Activated CD8-positive, alpha-beta memory T cell treated with anti-CD3 and anti-CD28 coated beads for 24 hours (primary cell): Measurements from ENCODE around the gene RPL13.
"Not testable (repeated sequence)": the region's sequence is repeated elsewhere in the genome, so short reads cannot be mapped to it uniquely, and the experiment has no call there.

Experiments used
- DNase-seq: peaks from one replicate; pipeline ENCODE4 v3.0.0-alpha.2; 2020

Gene RPL13

DNA sequence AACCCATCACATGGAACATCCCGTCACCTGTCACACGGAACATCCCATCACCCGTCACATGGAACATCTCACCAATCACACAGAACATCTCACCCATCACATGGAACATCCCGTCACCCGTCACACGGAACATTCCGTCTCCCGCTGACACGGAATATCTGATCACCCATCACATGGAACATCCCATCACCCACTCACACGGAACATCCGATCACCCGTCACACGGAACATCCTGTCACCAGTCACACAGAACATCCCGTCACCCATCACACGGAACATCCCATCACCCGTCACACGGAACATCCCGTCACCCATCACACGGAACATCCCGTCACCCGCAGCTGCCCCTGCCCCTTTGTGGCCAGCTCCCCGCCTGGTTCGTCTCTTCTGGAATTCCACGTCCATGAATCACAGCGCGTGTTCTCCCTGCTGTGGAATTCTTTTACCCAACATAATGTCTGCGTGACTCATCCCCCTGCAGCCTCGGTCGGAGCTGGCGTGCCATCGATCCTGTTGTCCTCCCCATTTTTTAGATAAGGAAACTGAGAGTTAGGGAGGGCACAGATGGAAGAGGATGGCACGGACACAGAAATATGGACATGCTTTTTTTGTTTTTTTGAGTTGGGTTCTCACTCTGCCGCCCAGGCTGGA lies 20.7 kb downstream of the RPL13 start:
- DNase-seq, result no peak

DNA sequence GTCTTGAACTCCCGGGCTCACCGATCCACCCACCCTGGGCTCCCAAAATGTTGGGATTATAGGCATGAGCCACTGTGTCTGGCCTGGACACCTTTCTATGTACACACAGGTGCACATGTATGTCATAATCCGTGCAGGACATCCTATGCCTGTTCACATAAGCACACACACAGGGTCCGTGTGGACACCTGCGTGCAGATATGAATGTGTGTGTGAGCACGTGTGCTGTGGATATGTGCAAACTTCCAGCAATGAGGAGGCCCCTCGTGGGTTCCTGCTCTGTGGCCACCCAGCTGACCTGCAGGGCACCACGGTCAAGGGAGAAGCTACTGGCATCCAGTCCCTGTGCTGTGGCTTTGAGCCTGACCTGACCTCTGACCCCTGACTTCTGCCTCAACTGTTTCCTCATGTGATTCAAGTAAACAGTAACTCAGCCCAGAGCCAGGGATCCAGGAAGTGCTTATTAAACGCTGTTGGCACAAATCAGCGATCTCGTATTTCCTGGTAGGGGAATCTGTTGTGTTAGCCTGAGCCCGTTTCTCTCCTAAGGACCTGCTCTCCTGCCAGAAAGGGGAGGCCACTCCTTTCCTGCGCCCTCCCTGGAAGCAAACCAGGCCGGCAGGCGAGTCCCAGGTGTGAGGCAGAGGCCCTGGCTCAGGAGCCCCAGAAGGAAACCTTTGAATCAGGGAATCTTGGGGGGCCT lies 21.5 kb downstream of the RPL13 start:
- DNase-seq, result no peak

DNA sequence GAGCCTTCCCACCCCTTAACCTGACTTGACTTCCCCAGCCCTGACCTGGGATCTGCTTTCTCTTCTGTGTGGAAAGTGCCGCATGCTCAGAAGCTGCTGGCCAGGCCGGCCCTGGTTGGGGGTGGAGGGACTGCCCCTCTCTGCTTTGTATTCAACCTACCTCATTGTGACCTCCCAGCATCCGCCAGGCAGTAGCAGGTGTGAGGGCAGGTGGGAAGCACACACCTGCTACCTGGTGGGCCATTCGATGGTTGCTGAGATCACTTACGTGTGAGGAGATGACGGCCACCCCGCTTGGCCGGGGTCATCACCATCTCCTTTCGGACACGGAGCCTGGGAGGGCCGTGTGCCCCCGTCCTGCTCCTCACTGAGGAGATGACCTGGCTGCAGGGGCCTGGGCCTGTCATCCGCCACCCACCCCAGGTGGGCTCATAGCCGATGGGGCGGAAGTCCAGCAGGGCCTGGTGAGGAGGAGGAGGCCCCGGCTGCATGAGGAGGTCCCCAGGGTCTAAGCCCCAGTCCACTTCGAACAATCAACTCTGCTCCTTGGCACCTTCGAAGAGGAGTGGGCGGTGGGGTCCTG lies 22.2 kb downstream of the RPL13 start:
- DNase-seq, result no peak

DNA sequence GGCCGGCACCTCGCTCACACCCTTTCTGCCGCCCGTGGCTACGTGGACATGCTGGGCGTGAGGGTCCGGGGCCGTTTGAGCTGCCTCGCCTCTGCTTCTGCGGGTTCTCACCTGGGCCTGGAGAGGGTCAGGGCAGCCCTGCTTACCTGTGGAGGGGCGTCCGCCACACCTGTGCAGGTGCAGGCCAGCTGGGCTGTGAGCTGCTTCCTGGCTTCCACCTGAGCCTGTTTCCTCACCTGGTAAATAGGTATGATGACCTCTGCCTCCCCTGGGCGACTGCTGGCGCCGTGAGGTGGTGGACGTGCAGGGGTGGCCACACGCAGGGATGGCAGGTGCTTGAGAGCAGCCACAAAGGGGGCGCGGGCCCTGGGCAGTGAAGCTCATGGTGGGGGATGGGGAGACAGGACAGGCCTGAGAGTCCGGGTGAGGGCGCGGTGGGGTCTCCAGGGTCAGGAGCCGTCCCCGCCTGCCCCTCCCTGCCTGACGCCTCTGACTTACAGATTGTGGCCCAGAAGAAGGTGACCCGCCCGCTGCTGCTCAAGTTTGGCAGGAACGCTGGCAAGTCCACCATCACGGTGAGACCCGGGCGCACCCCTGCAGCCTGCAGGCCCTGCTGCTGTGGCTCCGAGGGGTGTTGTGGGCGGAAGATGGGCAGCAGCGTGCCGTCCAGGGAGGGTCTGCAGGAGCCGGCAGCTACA lies 22.9 kb downstream of the RPL13 start:
- no peak for DNase-seq

DNA sequence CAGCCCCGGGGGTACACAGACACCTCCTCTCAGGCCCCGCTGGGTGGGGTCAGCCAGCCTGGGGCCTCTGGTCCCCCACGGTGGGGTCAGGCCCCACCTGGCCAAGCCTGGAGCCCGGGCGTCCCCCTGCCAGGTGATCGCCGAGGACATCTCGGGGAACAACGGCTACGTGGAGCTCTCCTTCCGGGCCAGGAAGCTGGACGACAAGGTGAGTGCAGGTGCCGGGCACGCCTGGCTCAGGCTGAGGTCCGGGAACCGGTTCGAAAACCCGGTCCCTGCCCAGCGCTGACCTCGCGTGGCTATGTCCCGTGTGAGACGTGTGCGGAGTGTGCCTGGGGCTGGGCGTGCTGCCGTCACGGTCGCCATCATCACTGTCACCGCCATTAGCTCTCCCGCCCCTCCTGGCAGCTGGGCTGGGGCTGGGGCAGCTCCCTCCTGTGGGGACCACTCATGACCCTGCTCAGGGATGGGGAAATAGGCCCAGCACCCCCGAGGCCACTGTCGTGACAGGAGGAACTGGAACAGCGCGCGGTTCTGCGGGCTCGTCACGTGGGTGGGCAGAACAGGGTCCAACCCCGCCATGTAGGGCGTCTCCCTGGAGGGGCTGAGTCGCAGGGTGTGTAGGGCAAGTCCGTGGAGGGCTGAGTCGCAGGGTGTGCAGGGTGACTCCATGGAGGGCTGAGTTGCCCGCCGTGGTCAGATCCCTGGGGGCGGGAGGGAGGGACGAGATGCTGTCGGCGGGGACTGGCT lies 23.6 kb downstream of the RPL13 start:
- no peak for DNase-seq

DNA sequence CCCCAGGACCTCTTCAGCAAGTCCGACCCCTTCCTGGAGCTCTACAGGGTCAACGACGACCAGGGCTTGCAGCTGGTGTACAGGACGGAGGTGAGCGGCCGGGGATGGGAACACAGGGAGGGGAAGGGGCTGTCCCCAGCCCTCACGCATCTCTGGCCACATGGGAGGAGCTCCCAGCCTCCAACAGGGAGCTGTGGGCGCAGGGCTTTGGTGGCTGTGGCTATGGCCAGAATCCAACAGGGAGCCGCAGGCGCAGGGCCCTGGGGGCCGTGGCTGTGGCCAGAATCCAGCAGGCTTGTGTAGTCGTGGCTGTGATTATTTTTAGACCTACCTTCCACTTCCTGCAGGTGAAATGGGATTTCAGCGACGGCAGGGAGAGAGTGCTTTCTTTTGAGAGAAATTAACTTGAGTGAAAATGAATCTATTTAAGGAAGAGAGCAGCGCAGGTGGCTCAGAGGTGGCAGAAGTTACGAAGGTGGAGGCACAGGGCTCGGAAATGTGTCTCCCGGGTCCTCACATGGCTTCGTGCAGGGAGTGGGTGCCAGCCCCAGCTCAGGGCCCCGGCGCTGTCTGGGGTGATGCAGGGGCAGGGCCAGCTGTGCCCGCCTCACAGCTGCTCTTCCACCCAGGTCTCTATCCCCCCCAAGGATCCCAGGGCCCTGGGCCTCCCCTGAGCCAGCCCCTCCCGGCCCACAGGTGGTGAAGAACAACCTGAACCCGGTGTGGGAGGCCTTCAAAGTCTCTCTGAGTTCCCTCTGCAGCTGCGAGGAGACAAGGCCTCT lies 24.5 kb downstream of the RPL13 start:
- no peak for DNase-seq

DNA sequence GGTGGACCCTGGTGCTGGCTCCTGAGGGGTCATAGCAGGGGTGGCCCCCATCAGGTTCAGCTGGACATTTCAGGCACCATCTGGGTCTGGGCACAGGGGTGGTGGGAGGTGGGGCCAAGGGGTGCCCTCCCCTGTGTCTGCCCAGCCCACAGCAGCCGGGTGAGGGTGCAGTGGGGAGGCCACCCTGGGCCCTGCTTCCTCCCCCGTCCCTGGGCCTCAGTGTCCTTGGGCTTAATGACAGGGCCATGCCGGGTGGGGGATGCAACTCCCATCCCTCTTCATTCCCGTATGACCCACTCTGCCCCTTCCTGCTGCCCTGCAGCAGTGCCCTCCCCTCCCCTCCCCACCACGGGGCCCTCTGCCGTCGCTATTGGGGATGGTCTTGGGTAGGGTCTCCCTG lies 25.7 kb downstream of the RPL13 start:
- no peak for DNase-seq

DNA sequence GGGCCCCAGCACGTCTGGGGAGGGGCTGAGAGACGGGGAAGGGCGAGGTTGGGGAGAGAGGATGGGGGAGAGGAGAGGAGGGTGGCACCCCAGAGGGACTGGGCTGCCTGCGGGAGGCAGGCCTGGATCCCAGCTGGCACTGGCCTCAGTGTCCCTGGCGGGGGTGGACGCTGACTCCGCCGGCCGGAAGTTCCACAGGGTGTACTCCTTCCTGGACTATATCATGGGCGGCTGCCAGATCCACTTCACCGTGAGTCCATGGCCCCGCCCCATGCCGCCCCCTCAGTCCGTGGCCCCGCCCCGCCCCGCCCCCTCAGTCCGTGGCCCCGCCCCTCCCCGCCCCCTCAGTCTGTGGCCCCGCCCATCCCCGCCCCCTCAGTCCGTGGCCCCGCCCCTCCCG lies 26.4 kb downstream of the RPL13 start:
- DNase-seq, result no peak

DNA sequence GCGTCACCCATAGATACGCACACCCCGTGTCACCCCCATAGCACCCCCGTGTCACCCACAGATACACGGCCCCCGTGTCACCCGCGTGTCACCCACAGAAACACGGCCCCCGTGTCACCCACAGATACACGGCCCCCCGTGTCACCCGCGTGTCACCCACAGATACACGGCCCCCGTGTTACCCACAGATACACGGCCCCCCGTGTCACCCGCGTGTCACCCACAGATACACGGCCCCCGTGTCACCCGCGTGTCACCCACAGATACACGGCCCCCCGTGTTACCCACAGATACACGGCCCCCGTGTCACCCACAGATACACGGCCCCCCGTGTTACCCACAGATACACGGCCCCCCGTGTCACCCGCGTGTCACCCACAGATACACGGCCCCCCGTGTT lies 27.2 kb downstream of the RPL13 start:
- DNase-seq, result not testable (repeated sequence)

DNA sequence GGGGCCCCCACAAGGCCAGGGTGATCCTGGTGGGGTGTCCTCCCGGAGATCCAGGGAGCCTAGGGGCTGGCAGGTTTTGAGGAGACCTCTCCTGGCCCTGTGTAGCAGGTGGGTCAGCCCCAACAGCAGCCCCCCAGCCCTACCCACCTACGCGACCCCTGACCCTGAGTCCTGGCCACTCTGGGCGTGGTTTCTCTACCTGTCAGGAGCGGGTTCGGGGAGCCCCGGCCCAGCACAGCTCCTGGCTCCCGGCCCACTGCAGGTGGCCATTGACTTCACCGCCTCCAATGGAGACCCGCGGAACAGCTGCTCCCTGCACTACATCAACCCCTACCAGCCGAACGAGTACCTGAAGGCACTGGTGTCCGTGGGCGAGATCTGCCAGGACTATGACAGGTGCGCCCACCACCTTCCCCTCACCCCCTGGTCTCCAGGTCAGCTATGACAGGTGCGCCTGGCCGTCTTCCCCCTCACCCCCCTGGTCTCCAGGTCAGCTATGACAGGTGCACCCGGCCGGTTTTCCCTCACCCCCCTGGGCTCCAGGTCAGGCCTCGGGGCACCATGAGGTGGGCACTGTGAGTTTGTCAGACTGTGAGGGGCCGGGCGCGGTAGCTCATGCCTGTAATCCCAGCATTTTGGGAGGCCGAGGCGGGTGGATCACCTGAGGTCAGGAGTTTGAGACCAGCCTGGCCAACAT lies 28.1 kb downstream of the RPL13 start:
- DNase-seq, result no peak

DNA sequence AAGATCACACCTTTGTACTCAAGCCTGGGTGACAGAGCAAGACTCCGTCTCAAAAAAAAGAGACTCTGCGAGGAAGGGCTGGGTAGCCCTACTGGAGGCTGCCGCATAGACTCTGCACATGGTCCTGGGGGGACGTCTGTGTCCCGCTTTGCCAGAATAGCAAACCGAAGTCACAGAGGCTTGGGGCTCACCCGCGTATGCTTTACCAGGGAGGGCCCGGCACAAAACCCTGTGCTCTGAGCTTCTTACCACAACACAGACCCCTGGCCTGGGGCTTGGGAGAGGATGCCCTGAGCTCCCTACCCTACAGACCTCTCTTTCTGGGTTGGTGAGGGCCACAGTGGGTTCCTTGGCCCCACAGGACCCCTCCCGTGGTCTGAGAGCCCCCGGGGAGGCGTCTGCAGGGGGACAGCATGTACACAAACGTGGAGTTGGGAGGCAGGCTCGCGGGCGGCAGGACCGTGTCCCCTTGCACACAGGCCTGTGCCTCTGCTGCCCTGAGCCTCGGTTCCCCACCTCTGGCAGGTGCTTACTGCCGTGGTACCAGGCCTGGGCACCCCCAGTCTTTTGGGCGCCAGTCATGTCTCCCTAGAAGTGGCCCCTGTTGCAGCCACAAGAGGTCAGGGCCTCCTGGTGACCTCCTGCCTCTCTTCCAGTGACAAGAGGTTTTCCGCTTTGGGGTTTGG lies 28.9 kb downstream of the RPL13 start:
- DNase-seq, result no peak

DNA sequence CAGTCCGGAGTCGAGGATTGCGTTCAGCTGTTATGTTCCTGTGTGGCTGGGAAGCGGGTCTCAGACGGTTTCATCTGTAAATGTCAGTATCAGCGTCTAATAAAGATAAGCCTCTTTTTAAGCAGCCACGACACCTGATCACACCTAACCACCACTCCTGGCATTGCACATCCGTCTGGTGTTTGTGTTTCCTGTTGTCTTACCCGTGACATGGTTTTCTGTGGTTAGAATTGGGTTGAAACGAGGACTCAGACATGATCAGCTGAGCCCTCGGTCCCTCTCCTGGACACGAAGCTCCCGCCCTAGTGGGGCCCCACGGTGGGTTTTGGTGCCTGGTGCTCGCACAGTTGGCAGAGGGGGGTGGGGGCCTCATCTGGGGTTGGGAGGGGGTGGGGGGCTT lies 33.4 kb downstream of the RPL13 start:
- DNase-seq, result no peak

DNA sequence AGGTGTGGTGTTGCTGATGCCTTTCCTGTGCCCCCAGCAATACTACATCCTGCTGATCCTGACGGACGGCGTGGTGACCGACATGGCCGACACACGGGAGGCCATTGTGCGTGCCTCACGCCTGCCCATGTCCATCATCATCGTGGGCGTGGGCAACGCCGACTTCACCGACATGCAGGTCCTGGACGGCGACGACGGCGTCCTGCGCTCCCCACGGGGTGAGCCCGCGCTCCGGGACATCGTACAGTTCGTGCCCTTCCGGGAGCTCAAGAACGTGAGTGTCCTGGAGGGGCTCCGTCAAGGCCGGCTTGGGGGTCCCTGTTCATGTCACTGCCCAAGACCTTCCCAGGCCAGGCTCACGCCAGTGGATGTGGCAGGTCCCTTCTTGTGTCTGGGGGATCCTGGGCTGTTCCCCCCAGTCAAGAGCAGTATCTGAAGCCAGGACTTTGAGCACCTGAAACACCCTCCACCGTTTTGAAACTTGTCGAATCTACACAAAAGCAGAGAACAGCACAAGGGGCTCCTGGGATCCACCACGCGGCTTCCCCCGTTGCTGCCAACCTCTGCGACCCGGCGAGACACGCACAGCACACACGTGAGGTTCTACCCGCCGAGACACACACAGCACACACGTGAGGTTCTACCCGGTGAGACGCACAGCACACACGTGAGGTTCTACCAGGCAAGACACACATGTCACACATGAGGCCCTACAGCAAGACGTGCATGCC lies 35.0 kb downstream of the RPL13 start:
- DNase-seq, result no peak

DNA sequence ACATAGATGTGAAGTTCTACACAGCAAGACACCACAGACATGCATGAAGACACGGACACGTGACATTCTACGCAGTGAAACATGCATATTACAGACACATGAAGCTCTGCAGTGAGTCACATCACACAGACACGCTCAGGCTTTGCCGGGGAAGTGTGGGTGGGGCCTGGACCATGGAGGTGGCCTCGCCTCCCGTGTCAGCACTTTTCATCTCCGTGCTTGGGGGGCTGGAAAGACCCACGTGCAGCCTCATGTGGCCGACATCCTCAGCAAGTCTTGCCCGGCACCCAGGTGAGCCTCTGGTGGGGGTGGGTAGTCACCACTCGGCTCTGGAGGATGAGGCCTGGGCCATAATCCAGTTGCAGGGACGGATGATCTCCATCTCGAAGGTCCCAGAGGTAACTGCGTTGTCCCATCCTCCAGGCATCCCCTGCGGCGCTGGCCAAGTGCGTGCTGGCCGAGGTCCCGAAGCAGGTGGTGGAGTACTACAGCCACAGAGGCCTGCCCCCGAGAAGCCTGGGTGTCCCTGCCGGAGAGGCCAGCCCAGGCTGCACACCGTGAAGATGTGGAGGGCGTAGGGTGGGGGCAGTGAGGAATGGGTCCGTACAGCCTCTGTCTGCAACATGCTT lies 35.7 kb downstream of the RPL13 start:
- DNase-seq, result no peak

DNA sequence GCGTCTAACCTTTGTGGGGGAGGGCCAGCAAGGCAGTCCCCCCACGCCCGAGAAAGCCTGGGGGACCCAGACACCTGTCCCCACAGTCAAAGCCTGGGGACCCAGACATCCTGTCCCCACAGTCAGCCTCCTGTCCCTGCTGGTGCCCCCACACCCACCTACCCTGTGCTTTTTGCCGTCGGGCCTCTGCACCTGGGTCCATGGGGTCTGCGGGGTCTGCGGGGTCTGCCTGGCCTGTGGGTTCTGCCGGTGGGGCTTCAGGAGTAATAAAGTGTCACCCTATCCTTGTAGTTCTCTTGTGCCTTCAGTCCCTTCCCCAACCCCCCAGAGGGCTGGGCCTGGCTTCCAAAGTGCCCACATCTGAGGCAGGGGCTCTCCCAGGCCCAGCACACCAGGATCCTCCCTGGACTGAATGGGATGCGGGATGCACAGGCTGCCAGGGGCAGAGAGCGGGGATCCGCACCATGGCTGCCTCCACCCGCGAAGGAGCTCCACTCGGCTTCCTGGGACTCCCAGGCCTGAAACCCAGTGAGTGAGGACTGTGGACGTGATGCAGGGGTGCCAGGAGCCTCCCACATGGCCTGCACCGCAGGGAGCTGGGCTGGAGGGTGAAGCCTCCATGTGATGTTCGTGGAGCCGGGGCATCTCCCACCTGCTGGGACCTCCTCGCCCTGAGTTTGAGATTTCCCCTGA lies 36.6 kb downstream of the RPL13 start:
- DNase-seq, result no peak

DNA sequence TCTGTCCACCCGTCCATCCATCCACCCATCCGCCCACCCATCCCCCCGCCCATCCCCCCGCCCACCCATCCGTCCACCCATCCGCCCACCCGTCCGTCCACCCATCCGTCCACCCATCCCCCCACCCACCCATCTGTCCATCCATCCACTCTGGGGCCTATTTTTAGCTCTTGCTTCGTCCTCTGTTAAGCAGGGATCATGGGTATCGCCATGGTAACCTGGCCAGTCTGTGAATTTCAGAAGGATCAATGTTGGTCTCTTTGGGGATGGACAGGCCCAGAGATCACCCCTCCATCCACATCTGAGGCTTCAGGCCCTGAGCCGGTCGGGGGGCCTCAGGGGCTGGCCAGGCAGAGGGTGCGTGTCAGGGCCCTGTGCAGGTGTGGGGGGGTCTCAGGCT lies 37.7 kb downstream of the RPL13 start:
- no peak for DNase-seq

DNA sequence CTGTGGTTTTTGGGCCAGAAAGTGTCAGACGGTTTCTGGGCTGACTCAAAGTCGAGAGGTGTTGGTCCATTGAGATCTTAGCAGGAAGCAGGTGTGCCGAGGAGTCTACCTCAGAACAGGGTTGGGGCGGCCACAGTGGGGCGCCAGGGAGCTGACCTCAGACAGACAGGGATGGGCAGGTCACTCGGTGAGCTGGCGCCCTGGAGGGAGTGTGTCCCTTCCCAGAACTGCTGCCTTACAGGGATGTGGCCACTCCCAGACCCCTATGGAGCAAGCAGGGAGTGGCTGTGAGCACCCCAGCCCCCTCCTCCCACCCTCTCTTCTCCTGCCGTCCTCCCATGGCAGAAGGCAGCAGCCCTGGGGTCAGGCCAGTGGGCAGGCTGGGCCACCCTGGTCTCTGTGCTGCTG lies 39.0 kb downstream of the RPL13 start:
- DNase-seq, result no peak

DNA sequence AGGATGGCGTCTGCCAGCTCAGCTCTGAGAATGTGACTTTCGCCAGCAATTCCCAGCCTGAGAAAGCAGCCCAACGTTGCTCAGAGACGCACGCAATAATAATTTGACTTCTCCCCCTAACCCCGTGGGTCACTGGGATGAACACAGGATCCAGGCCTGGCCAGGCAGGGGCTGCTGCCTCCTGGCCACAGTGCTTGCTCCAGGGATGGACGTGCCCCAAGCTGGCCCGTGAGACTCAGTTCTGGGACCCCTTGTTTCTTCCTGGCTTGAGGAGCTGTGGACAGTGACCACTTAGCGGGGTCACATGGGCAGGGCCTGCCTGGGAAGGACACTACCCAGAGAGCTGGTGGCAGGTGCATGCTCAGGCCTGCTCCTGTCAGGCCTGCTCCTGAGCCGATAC lies 39.4 kb downstream of the RPL13 start:
- DNase-seq, result no peak

DNA sequence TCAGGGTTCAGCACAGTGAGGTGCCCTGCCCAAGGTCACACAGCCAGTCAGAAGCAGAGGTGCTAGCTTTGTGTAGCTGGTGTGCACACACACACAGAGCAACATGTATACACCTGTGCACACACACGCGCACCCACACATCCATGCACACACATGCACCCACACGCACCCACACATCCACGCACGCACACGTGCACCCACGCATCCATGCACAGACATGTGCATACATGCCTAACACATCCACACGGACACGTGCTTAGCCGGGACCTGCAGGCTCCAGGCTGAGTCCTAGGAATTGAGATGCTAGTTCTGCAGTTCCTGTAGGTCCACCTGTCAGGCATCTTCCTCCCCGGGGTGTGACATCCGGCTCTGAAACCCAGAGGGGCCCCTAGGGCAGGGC lies 39.9 kb downstream of the RPL13 start:
- DNase-seq, result no peak
